Measurements from ENCODE around the gene ANKRD31. TPM values are rescaled to one million over a fixed set of nuclear protein-coding genes. Genes with fewer than 3 reads are reported as not detected.

The ANKRD31 gene
- total RNA-seq, 1 experiment from 2014 or later: 1.5 TPM

- no TSS peak for BruUV-seq (replicated peaks)
- Mint-ChIP-seq H3K4me1 (ENCODE audit: low read depth, unreplicated experiment) (peaks cover 59% of the 10 kb centered on the region), H3K27ac (ENCODE audit: unreplicated experiment) (no peak overlapping the region), H3K9me3 (ENCODE audit: low read depth, unreplicated experiment) (peaks cover 3% of the 10 kb centered on the region), H3K4me3 (ENCODE audit: low read depth, unreplicated experiment) (no peak overlapping the region), H3K36me3 (ENCODE audit: insufficient read depth, unreplicated experiment) (peaks cover 8% of the 10 kb centered on the region), H3K27me3 (ENCODE audit: unreplicated experiment) (no peaks in the 10 kb centered on the region)
- no peak for TF ChIP-seq CTCF (IDR thresholded peaks at IDR 0.05; ENCODE audit: unreplicated experiment)
- intact Hi-C loops (cut with micrococcal nuclease; ENCODE audit: unreplicated experiment): no loop called here
- CTCF ChIA-PET: interaction anchor here (0.7 kb wide), 1 partner anchor 92 kb away, joined by 3 read pairs; no protein-coding TSS in a partner anchor
- no peak for DNase-seq
Observed at GRCh38 chr5:75045071-75045470, 191.6 kb downstream of the ANKRD31 start.

DNA sequence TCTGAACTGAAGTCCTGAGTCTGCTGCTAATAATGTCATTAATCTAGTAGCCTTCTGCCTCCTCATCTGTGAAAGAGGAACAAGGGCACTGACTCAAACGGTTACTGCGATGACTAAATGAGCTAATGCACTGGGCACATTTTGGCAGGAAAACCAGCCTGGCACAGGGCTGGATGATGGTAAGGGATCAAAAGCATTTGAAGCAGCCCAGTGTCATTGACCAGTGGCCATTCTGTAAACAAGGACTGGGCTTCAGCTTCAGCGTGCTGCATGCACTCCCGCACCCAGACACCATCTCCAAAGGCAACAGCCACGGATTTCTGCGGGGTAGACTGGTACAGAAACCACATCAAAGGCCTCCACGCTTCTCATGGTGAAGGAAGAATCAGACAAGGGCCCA is 192.3 kb downstream of the ANKRD31 start:
- H3K27me3 Mint-ChIP-seq (ENCODE audit: unreplicated experiment): no peaks in the 10 kb centered on the region
- BruUV-seq (replicated peaks): no TSS peak
- TF ChIP-seq CTCF (IDR thresholded peaks at IDR 0.05; ENCODE audit: unreplicated experiment): no peak
- CTCF ChIA-PET: interaction anchor here (0.7 kb wide), 1 partner anchor 92 kb away, joined by 3 read pairs; no protein-coding TSS in a partner anchor
- peaks cover 59% of the 10 kb centered on the region for H3K4me1 Mint-ChIP-seq (ENCODE audit: low read depth, unreplicated experiment)
- H3K36me3 Mint-ChIP-seq (ENCODE audit: insufficient read depth, unreplicated experiment): peaks cover 9% of the 10 kb centered on the region
- H3K27ac Mint-ChIP-seq (ENCODE audit: unreplicated experiment): no peak overlapping the region
- DNase-seq: no peak
- intact Hi-C loops (cut with micrococcal nuclease; ENCODE audit: unreplicated experiment): no loop called here
- no peak overlapping the region for H3K4me3 Mint-ChIP-seq (ENCODE audit: low read depth, unreplicated experiment)
- peaks cover 3% of the 10 kb centered on the region for H3K9me3 Mint-ChIP-seq (ENCODE audit: low read depth, unreplicated experiment)

DNA sequence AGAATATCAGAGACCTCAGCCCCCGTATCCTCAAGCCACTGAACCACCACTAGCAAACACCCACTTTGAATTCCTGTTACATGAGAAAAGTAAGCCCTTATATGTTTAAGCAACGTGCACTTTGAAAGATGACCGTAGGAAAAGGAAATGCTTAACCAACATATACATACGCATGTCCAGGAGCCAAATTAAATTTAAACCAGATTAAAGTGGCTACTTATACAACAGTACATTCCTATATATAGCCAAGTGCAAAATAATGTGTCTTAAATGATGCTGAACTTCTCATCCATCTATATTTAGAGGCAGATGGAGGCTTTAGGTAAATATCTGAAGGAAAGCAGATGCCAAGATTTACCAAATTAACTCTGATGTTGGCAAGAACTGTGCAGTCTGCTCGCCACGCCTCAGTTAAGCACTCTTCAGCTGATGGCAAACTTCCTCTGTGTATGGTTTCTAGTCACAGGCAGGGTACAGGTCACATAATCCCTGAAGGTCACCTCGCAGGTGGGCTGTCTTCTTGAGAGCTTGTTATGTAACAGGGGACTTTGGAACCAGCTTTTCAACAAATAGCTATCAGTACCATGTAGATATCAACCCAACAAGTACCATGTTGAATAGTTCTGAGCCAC is 192.9 kb downstream of the ANKRD31 start:
- CTCF ChIA-PET: no interaction called here
- BruUV-seq (replicated peaks): no TSS peak
- Mint-ChIP-seq H3K9me3 (ENCODE audit: low read depth, unreplicated experiment) (peaks cover 3% of the 10 kb centered on the region), H3K27me3 (ENCODE audit: unreplicated experiment) (no peaks in the 10 kb centered on the region), H3K4me3 (ENCODE audit: low read depth, unreplicated experiment) (no peak overlapping the region), H3K36me3 (ENCODE audit: insufficient read depth, unreplicated experiment) (peaks cover 9% of the 10 kb centered on the region), H3K27ac (ENCODE audit: unreplicated experiment) (no peak overlapping the region), H3K4me1 (ENCODE audit: low read depth, unreplicated experiment) (peaks cover 59% of the 10 kb centered on the region)
- intact Hi-C loops (cut with micrococcal nuclease; ENCODE audit: unreplicated experiment): no loop called here
- no peak for TF ChIP-seq CTCF (IDR thresholded peaks at IDR 0.05; ENCODE audit: unreplicated experiment)
- DNase-seq: no peak

DNA sequence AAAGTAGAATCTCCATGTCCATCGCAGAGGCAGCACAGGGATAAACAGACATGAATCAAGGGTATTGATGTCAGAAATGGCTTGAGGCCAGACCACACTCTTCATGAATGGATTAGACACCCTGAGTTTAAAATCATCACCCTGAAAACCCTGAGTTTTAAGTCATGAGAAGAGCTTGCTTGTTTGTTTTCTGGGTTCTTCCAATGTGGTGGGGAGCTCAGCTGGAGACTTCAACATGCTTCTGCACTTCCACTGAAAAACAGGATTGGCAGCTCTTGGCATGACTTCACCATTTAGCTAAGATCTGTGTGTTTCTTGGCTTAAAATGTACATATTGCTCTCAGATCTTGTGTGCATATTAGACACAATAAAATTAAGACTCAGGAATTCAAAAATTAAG is 194.2 kb downstream of the ANKRD31 start:
- no peak overlapping the region for H3K4me3 Mint-ChIP-seq (ENCODE audit: low read depth, unreplicated experiment)
- peaks cover 56% of the 10 kb centered on the region for H3K4me1 Mint-ChIP-seq (ENCODE audit: low read depth, unreplicated experiment)
- DNase-seq: no peak
- intact Hi-C loops (cut with micrococcal nuclease; ENCODE audit: unreplicated experiment): no loop called here
- peaks cover 3% of the 10 kb centered on the region for H3K9me3 Mint-ChIP-seq (ENCODE audit: low read depth, unreplicated experiment)
- H3K36me3 Mint-ChIP-seq (ENCODE audit: insufficient read depth, unreplicated experiment): peaks cover 10% of the 10 kb centered on the region
- H3K27ac Mint-ChIP-seq (ENCODE audit: unreplicated experiment): no peak overlapping the region
- BruUV-seq (replicated peaks): no TSS peak
- no peaks in the 10 kb centered on the region for H3K27me3 Mint-ChIP-seq (ENCODE audit: unreplicated experiment)
- CTCF ChIA-PET: no interaction called here
- TF ChIP-seq CTCF (IDR thresholded peaks at IDR 0.05; ENCODE audit: unreplicated experiment): no peak

Data from Calu3 (cell line).